IMR-90 (cell line): ENCODE data around the gene CLRN1. TPM values are rescaled to one million over a fixed set of nuclear protein-coding genes. Genes with fewer than 3 reads are reported as not detected.

Experiments used
- ATAC-seq: fragments of 200-7000 bp; cut with Tn5 transposase; 2 replicates; pipeline ENCODE4 v1.9.1; 2020; ENCODE audit warnings: low read depth, mild to moderate bottlenecking, moderate library complexity
- BruUV-seq: library from RNA; stranded (reverse); fragments of 400-500 nt; replicated peaks from 2 replicates; lab custom pipeline; 2021; lab: Mats Ljungman, UMichigan
- CTCF ChIA-PET: fragments of 300-600 bp; formaldehyde crosslinking; extraction: SDS; loops from one replicate; lab custom pipeline; 2021; ENCODE audit warnings: antibody characterized with exemption; lab: Yijun Ruan, JAX
- POLR2A ChIA-PET: fragments of 300-600 bp; sonication (Branson Sonifier 250); formaldehyde crosslinking; loops from one replicate; lab custom pipeline; 2022; ENCODE audit warnings: antibody characterized with exemption; ENCODE audit not compliant: unreplicated experiment; lab: Charles Lee
- DNase-seq: peaks from one replicate; pipeline ENCODE4 v3.0.0; 2013
- H2AFZ ChIP-seq: replicated peaks from 2 replicates; pipeline ENCODE3; 2013; ENCODE audit warnings: low read length, mild to moderate bottlenecking; ENCODE audit not compliant: poor library complexity
- H2AK5ac ChIP-seq: 2 replicates; pipeline ENCODE4 v1.6.1; 2013; ENCODE audit warnings: low read depth, low read length, inconsistent platforms
- H2AK9ac ChIP-seq: replicated peaks from 2 replicates; pipeline ENCODE3; 2013; ENCODE audit warnings: mild to moderate bottlenecking, low read depth, low read length, moderate library complexity; ENCODE audit not compliant: poor library complexity
- H2BK120ac ChIP-seq: 2 replicates; pipeline ENCODE4 v1.6.1; 2013; ENCODE audit warnings: low read depth, low read length, inconsistent platforms
- H2BK15ac ChIP-seq: 3 replicates; pipeline ENCODE4 v1.6.1; 2013; ENCODE audit warnings: low read depth, low read length, inconsistent platforms
- H2BK20ac ChIP-seq: 2 replicates; pipeline ENCODE4 v1.6.1; 2013; ENCODE audit warnings: low read depth, mild to moderate bottlenecking, inconsistent platforms, low read length, moderate library complexity
- H2BK5ac ChIP-seq: 2 replicates; pipeline ENCODE4 v1.6.1; 2013; ENCODE audit warnings: mild to moderate bottlenecking, low read depth, low read length, inconsistent platforms; ENCODE audit not compliant: poor library complexity, severe bottlenecking
- H3K14ac ChIP-seq: replicated peaks from 2 replicates; pipeline ENCODE4 v1.6.1; 2013; ENCODE audit warnings: low read depth, low read length, inconsistent platforms
- H3K18ac ChIP-seq: 2 replicates; pipeline ENCODE4 v1.6.1; 2013; ENCODE audit warnings: low read depth, low read length, control low read depth
- H3K23ac ChIP-seq: 2 replicates; pipeline ENCODE4 v1.6.1; 2013; ENCODE audit warnings: low read depth, low read length, inconsistent platforms
- H3K27ac ChIP-seq: 2 replicates; pipeline ENCODE4 v1.5.1; 2013; ENCODE audit warnings: mild to moderate bottlenecking, control low read depth, low read length; ENCODE audit not compliant: insufficient read depth
- H3K27me3 ChIP-seq: 2 replicates; pipeline ENCODE4 v1.6.1; 2013; ENCODE audit warnings: low read length; ENCODE audit not compliant: control insufficient read depth, insufficient read depth
- H3K36me3 ChIP-seq: 2 replicates; pipeline ENCODE4 v1.6.1; 2013; ENCODE audit warnings: low read length, mixed read lengths; ENCODE audit not compliant: control insufficient read depth, insufficient read depth
- H3K4ac ChIP-seq: 2 replicates; pipeline ENCODE4 v1.6.1; 2013; ENCODE audit warnings: low read depth, low read length, inconsistent platforms
- H3K4me1 ChIP-seq: 2 replicates; pipeline ENCODE4 v1.6.1; 2013; ENCODE audit warnings: low read length, mixed read lengths; ENCODE audit not compliant: control insufficient read depth, insufficient read depth
- H3K4me2 ChIP-seq: 2 replicates; pipeline ENCODE4 v1.6.1; 2013; ENCODE audit warnings: low read depth, mild to moderate bottlenecking, control low read depth, low read length, moderate library complexity
- H3K4me3 ChIP-seq: 2 replicates; pipeline ENCODE4 v1.5.1; 2013; ENCODE audit warnings: low read depth, mild to moderate bottlenecking, control low read depth, low read length, moderate library complexity; ENCODE audit not compliant: insufficient read depth
- H3K56ac ChIP-seq: 2 replicates; pipeline ENCODE4 v1.6.1; 2013; ENCODE audit warnings: low read length, inconsistent platforms; ENCODE audit not compliant: insufficient read depth; ENCODE audit errors: extremely low read depth
- H3K79me1 ChIP-seq, 2 experiments: 2 replicates each; pipeline ENCODE4 v1.6.1; 2013; ENCODE audit warnings: low read length in 2 of 2, inconsistent platforms in 1 of 2, low read depth in 1 of 2
- H3K9ac ChIP-seq: 2 replicates; pipeline ENCODE4 v1.6.1; 2013; ENCODE audit warnings: low read depth, low read length, control low read depth
- H3K9me1 ChIP-seq: 2 replicates; pipeline ENCODE4 v1.6.1; 2013; ENCODE audit warnings: low read length, inconsistent platforms; ENCODE audit not compliant: insufficient read depth
- H3K9me3 ChIP-seq: 2 replicates; pipeline ENCODE4 v1.6.1; 2013; ENCODE audit warnings: low read length; ENCODE audit not compliant: control insufficient read depth, insufficient read depth
- H4K20me1 ChIP-seq: 2 replicates; pipeline ENCODE4 v1.6.1; 2013; ENCODE audit warnings: low read length, inconsistent platforms; ENCODE audit not compliant: insufficient read depth
- H4K5ac ChIP-seq: 2 replicates; pipeline ENCODE4 v1.6.1; 2013; ENCODE audit warnings: mild to moderate bottlenecking, low read depth, low read length, control low read depth
- H4K8ac ChIP-seq, 2 experiments: 2 replicates each; pipeline ENCODE4 v1.6.1; 2013; ENCODE audit warnings: low read depth in 2 of 2, low read length in 2 of 2, control low read depth in 1 of 2, inconsistent platforms in 1 of 2
- H4K91ac ChIP-seq: 2 replicates; pipeline ENCODE4 v1.6.1; 2013; ENCODE audit warnings: low read depth, low read length, inconsistent platforms; ENCODE audit not compliant: insufficient read depth
- BHLHE40 ChIP-seq: fragments of 150-350 bp; IDR thresholded peaks from 2 replicates; pipeline ENCODE4 v1.6.1; 2016; ENCODE audit warnings: mild to moderate bottlenecking, low read depth, low read length
- CEBPB ChIP-seq: IDR thresholded peaks from 2 replicates; pipeline ENCODE4 v1.6.1; 2012; ENCODE audit warnings: low read depth, low read length, improper control_type of control experiment
- CHD1 ChIP-seq: IDR thresholded peaks from 2 replicates; pipeline ENCODE4 v1.6.1; 2012; ENCODE audit warnings: low read depth, low read length, improper control_type of control experiment
- ELK1 ChIP-seq: fragments of 150-350 bp; IDR thresholded peaks from 2 replicates; pipeline ENCODE4 v1.6.1; 2016; ENCODE audit warnings: low read depth, mild to moderate bottlenecking, low read length, moderate library complexity, borderline replicate concordance
- FOS ChIP-seq: fragments of 150-350 bp; IDR thresholded peaks from 2 replicates; pipeline ENCODE4 v1.6.1; 2016; ENCODE audit warnings: low read depth, low read length
- MAFK ChIP-seq: IDR thresholded peaks from 2 replicates; pipeline ENCODE4 v1.6.1; 2012; ENCODE audit warnings: low read depth, low read length, improper control_type of control experiment
- MAZ ChIP-seq: IDR thresholded peaks from 2 replicates; pipeline ENCODE4 v1.6.1; 2012; ENCODE audit warnings: low read depth, mild to moderate bottlenecking, low read length, improper control_type of control experiment, moderate library complexity, borderline replicate concordance
- MXI1 ChIP-seq: IDR thresholded peaks from 2 replicates; pipeline ENCODE4 v1.6.1; 2012; ENCODE audit warnings: low read depth, mild to moderate bottlenecking, low read length, moderate library complexity, borderline replicate concordance
- NFE2L2 ChIP-seq: fragments of 150-350 bp; IDR thresholded peaks from 2 replicates; pipeline ENCODE4 v1.6.1; 2016; ENCODE audit warnings: low read depth, mild to moderate bottlenecking, low read length
- POLR2A ChIP-seq: IDR thresholded peaks from 2 replicates; pipeline ENCODE4 v1.6.1; 2012; ENCODE audit warnings: mild to moderate bottlenecking, low read depth, low read length
- RAD21 ChIP-seq: IDR thresholded peaks from 2 replicates; pipeline ENCODE4 v1.6.1; 2012; ENCODE audit warnings: low read length, improper control_type of control experiment
- RCOR1 ChIP-seq: IDR thresholded peaks from 2 replicates; pipeline ENCODE4 v1.6.1; 2012; ENCODE audit warnings: mild to moderate bottlenecking, low read length, improper control_type of control experiment; ENCODE audit not compliant: insufficient replicate concordance
- RFX5 ChIP-seq: IDR thresholded peaks from 2 replicates; pipeline ENCODE4 v1.8.0; 2012; ENCODE audit warnings: low read depth, mild to moderate bottlenecking, low read length, moderate library complexity
- SMC3 ChIP-seq: fragments of 150-350 bp; IDR thresholded peaks from 2 replicates; pipeline ENCODE4 v1.6.1; 2016; ENCODE audit warnings: low read depth, mild to moderate bottlenecking, antibody characterized with exemption, low read length, moderate library complexity
- USF2 ChIP-seq: fragments of 150-350 bp; IDR thresholded peaks from 2 replicates; pipeline ENCODE4 v1.6.1; 2017; ENCODE audit warnings: mild to moderate bottlenecking, antibody characterized with exemption, low read length, low read depth
- WGBS, 2 experiments: methylation state at CpG; one replicate each; pipeline versions ENCODE4 v1.1.5 to v1.1.7; 2013; ENCODE audit warnings: missing lambda C conversion rate in 2 of 2; ENCODE audit not compliant: insufficient read length in 1 of 2; ENCODE audit errors: extremely low coverage in 2 of 2; 5-methylcytosine and 5-hydroxymethylcytosine counted together
- dilution Hi-C: fragments of 300-500 bp; cut with HindIII; formaldehyde crosslinking; loops from one replicate; pipeline ENCODE4 v1.14.3; 2018; ENCODE audit warnings: low sequenced_read_pairs; ENCODE audit not compliant: unreplicated experiment
- in situ Hi-C: fragments of 300-500 bp; cut with MboI; formaldehyde crosslinking; loops from 3 replicates; pipeline ENCODE4 v1.14.3; 2019; ENCODE audit warnings: low sequenced_read_pairs, inconsistent platforms, mixed read lengths
- intact Hi-C: fragments of 100-400 bp; cut with micrococcal nuclease; formaldehyde crosslinking; loops from 2 replicates; pipeline ENCODE4 v1.10.0; 2022
- polyA plus RNA-seq, 3 experiments: library from polyadenylated mRNA; depleted of rRNA; stranded (reverse); fragments of >200 nt; gene quantifications; 2 replicates each; pipeline ENCODE4 v1.2.3, GENCODE V29; 2012; ENCODE audit warnings: low replicate concordance in 1 of 3
- total RNA-seq: library from RNA; depleted of rRNA; stranded (reverse); fragments of >200 nt; gene quantifications from 2 replicates; pipeline ENCODE4 v1.2.3, GENCODE V29; 2012
- TF ChIP-seq, protein P1 (sequence below): conservative IDR thresholded peaks from 2 replicates; pipeline ENCODE4 v1.5.1; 2012; ENCODE audit warnings: mild to moderate bottlenecking, low read depth, low read length, improper control_type of control experiment

The CLRN1 gene
- total and polyA plus RNA-seq, 2 of the 4 experiments (the other 2 are of a cell fraction), result not detected

GRCh38 chr3:150922611-150923010, 49.9 kb downstream of the CLRN1 start:
- no peak for DNase-seq
- no peak overlapping the region for H3K4ac ChIP-seq
- 83% methylated on average over 2 of the region's 10 CpGs; no CpG with 5 or more reads in 1 of the 2 experiments for WGBS, 2 experiments

More at GRCh38 chr3:150922611-150923010, 49.9 kb downstream of the CLRN1 start:
- H3K9ac ChIP-seq, result no peak overlapping the region
- no peak for TF ChIP-seq RAD21
- no peak for TF ChIP-seq SMC3
- TF ChIP-seq CHD1, result no peak
- no peak for TF ChIP-seq POLR2A
- TF ChIP-seq RCOR1, result no peak
- TF ChIP-seq BHLHE40, result no peak
- TF ChIP-seq MXI1, result no peak
- no peak for TF ChIP-seq MAFK
- no peak for TF ChIP-seq NFE2L2
- no peak for TF ChIP-seq ELK1
- TF ChIP-seq, protein P1, sequence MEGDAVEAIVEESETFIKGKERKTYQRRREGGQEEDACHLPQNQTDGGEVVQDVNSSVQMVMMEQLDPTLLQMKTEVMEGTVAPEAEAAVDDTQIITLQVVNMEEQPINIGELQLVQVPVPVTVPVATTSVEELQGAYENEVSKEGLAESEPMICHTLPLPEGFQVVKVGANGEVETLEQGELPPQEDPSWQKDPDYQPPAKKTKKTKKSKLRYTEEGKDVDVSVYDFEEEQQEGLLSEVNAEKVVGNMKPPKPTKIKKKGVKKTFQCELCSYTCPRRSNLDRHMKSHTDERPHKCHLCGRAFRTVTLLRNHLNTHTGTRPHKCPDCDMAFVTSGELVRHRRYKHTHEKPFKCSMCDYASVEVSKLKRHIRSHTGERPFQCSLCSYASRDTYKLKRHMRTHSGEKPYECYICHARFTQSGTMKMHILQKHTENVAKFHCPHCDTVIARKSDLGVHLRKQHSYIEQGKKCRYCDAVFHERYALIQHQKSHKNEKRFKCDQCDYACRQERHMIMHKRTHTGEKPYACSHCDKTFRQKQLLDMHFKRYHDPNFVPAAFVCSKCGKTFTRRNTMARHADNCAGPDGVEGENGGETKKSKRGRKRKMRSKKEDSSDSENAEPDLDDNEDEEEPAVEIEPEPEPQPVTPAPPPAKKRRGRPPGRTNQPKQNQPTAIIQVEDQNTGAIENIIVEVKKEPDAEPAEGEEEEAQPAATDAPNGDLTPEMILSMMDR, result no peak
- no peak for TF ChIP-seq FOS
- no peak for TF ChIP-seq MAZ
- TF ChIP-seq USF2, result no peak
- TF ChIP-seq CEBPB, result no peak
- TF ChIP-seq RFX5, result no peak
- no peak overlapping the region for H2BK20ac ChIP-seq
- H2BK15ac ChIP-seq, result no peak overlapping the region
- H3K27me3 ChIP-seq, result peaks cover 27% of the 10 kb centered on the region
- H2AK5ac ChIP-seq, result no peak overlapping the region
- H3K36me3 ChIP-seq, result no peaks in the 10 kb centered on the region
- POLR2A ChIA-PET, result no interaction called here
- intact Hi-C loops (no loop called here), dilution Hi-C loops (no loop called here), in situ Hi-C loops (loop anchor here (25.0 kb wide), 1 partner anchor 215 kb away; no protein-coding TSS in a partner anchor)
- H3K18ac ChIP-seq, result no peak overlapping the region
- H3K23ac ChIP-seq, result no peak overlapping the region
- no peak overlapping the region for H3K4me2 ChIP-seq
- no peaks in the 10 kb centered on the region; the same call in 1 of the 2 replicates for H4K20me1 ChIP-seq
- no peaks in the 10 kb centered on the region for H3K9me1 ChIP-seq
- H3K9me3 ChIP-seq, result no peaks in the 10 kb centered on the region
- H2AK9ac ChIP-seq, result no peak overlapping the region
- CTCF ChIA-PET, result no interaction called here
- no peak overlapping the region for H2BK5ac ChIP-seq
- H2BK120ac ChIP-seq, result no peak overlapping the region
- ATAC-seq, result no peak
- H3K79me1 ChIP-seq, result no peaks in the 10 kb centered on the region
- no peak overlapping the region for H4K91ac ChIP-seq
- H2AFZ ChIP-seq, result no peak overlapping the region
- H4K5ac ChIP-seq, result no peak overlapping the region
- H3K27ac ChIP-seq, result no peak overlapping the region
- H4K8ac ChIP-seq, result no peak overlapping the region
- no peak overlapping the region for H3K14ac ChIP-seq
- no peak overlapping the region for H3K4me3 ChIP-seq
- H3K56ac ChIP-seq, result no peak overlapping the region
- no TSS peak for BruUV-seq
- no peaks in the 10 kb centered on the region for H3K4me1 ChIP-seq
